Adrenal gland (tissue), 5 donors: Measurements from ENCODE around the gene GAN.

ENCODE experiments used
- CTCF ChIP-seq, 6 experiments: fragments of 450-650 bp in 4 of 6; fragments of 200-600 bp in 2 of 6; sonication (generic) in 1 of 6; IDR thresholded peaks; 1 replicate in 5 of 6; 2 replicates in 1 of 6; pipeline versions ENCODE4 v1.5.1 to v1.8.0; 2016 to 2021; ENCODE audit warnings: antibody characterized with exemption in 6 of 6, mild to moderate bottlenecking in 2 of 6, moderate library complexity in 1 of 6
- POLR2A ChIP-seq, 2 donors: fragments of 450-650 bp; IDR thresholded peaks; one replicate each; pipeline ENCODE4 v1.6.1; 2017; ENCODE audit warnings: antibody characterized with exemption in 2 of 2, mild to moderate bottlenecking in 2 of 2, moderate library complexity in 1 of 2
- donor health status: DM: no; HTN: no; CAD: no.

- TF ChIP-seq CTCF (IDR thresholded peaks at IDR 0.05) (no peak), POLR2A (IDR thresholded peaks at IDR 0.05) (no peak)
Measured at GRCh38 chr16:81360135-81360534, 45.4 kb downstream of the GAN start.
